Activated CD4-positive, alpha-beta T cell treated with anti-CD3 and anti-CD28 coated beads, Interleukin-2, amount 10 ng/mL, durations not matched to agents 7 days and 5 days (primary cell): ENCODE measurements around the gene GREB1L. TPM values are rescaled to one million over a fixed set of nuclear protein-coding genes. Genes with fewer than 3 reads are reported as not detected.
"Not testable (repeated sequence)": the region's sequence is repeated elsewhere in the genome, so short reads cannot be mapped to it uniquely, and the experiment has no call there.

Experiments
- CTCF ChIA-PET: fragments of 350-600 bp; sonication (Branson Sonifier 250); formaldehyde crosslinking; loops from one replicate; lab custom pipeline; 2021; ENCODE audit warnings: antibody characterized with exemption; lab: Charles Lee
- POLR2A ChIA-PET: fragments of 350-600 bp; sonication (Branson Sonifier 250); formaldehyde crosslinking; loops from one replicate; lab custom pipeline; 2021; ENCODE audit warnings: antibody characterized with exemption; lab: Charles Lee
- DNase-seq: peaks from one replicate; pipeline ENCODE4 v3.0.0-alpha.2; 2020
- H3K27ac Mint-ChIP-seq: one replicate; pipeline ENCODE4 v1.8.0; 2021; ENCODE audit warnings: mild to moderate bottlenecking, moderate library complexity, mixed read lengths
- H3K27me3 Mint-ChIP-seq: one replicate; pipeline ENCODE4 v1.8.0; 2021; ENCODE audit warnings: mixed read lengths
- H3K36me3 Mint-ChIP-seq: one replicate; pipeline ENCODE4 v1.8.0; 2021; ENCODE audit warnings: low read depth, mixed read lengths
- H3K4me1 Mint-ChIP-seq: one replicate; pipeline ENCODE4 v1.8.0; 2021; ENCODE audit warnings: mixed read lengths
- H3K4me3 Mint-ChIP-seq: one replicate; pipeline ENCODE4 v1.8.0; 2021; ENCODE audit warnings: mild to moderate bottlenecking, moderate library complexity, mixed read lengths
- H3K9me3 Mint-ChIP-seq: one replicate; pipeline ENCODE4 v1.8.0; 2021; ENCODE audit warnings: mixed read lengths
- total RNA-seq, 2 experiments: library from RNA; stranded (reverse); gene quantifications; one replicate each; pipeline ENCODE4 v1.2.3, GENCODE V29; 2021

Gene GREB1L
- total RNA-seq, 2 experiments from 2014 or later: not detected

- Mint-ChIP-seq H3K27ac (no peak overlapping the region), H3K27me3 (peaks cover 1% of the 10 kb centered on the region), H3K4me3 (no peak overlapping the region), H3K4me1 (no peaks in the 10 kb centered on the region), H3K36me3 (no peaks in the 10 kb centered on the region), H3K9me3 (no peaks in the 10 kb centered on the region)
- CTCF ChIA-PET: no interaction called here
- no peak for DNase-seq
- POLR2A ChIA-PET: no interaction called here
Observed at GRCh38 chr18:21300035-21300907, 58.2 kb downstream of the GREB1L start.

GRCh38 chr18:21300908-21301200, 58.8 kb downstream of the GREB1L start:
- no peaks in the 10 kb centered on the region for H3K36me3 Mint-ChIP-seq
- POLR2A ChIA-PET: no interaction called here
- H3K4me3 Mint-ChIP-seq: no peak overlapping the region
- H3K27ac Mint-ChIP-seq: no peak overlapping the region
- peaks cover 1% of the 10 kb centered on the region for H3K27me3 Mint-ChIP-seq
- no peaks in the 10 kb centered on the region for H3K9me3 Mint-ChIP-seq
- H3K4me1 Mint-ChIP-seq: no peaks in the 10 kb centered on the region
- CTCF ChIA-PET: no interaction called here
- DNase-seq: no peak

DNA sequence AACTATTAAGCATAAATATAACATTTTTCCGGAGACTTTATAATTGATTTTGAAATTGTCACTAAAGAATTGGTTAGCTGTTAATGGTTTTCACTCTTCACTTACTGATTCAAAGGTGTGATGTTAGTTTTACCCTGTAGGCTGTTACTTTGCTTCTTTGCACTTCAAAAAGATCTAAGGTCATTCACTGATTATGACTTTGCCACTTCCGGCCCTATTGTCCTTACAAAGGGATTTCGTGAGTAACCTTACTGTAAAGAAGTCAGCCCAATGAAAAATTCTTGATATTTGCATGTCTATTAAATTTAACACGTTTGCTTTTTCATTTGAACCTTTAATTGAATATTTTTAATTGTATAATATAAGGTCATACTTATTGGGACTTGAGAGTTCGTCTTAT, 61.4 kb downstream of the GREB1L start:
- Mint-ChIP-seq H3K9me3 (no peaks in the 10 kb centered on the region), H3K27ac (no peak overlapping the region), H3K4me1 (no peaks in the 10 kb centered on the region), H3K27me3 (peaks cover 1% of the 10 kb centered on the region), H3K36me3 (no peaks in the 10 kb centered on the region), H3K4me3 (no peak overlapping the region)
- no peak for DNase-seq
- ChIA-PET CTCF (no interaction called here), POLR2A (no interaction called here)

GRCh38 chr18:21303895-21304294, 61.9 kb downstream of the GREB1L start:
- DNase-seq: no peak
- POLR2A ChIA-PET: no interaction called here
- no peaks in the 10 kb centered on the region for H3K4me1 Mint-ChIP-seq
- no peaks in the 10 kb centered on the region for H3K36me3 Mint-ChIP-seq
- no peaks in the 10 kb centered on the region for H3K9me3 Mint-ChIP-seq
- H3K4me3 Mint-ChIP-seq: no peak overlapping the region
- H3K27ac Mint-ChIP-seq: no peak overlapping the region
- CTCF ChIA-PET: no interaction called here
- H3K27me3 Mint-ChIP-seq: peaks cover 1% of the 10 kb centered on the region

DNA sequence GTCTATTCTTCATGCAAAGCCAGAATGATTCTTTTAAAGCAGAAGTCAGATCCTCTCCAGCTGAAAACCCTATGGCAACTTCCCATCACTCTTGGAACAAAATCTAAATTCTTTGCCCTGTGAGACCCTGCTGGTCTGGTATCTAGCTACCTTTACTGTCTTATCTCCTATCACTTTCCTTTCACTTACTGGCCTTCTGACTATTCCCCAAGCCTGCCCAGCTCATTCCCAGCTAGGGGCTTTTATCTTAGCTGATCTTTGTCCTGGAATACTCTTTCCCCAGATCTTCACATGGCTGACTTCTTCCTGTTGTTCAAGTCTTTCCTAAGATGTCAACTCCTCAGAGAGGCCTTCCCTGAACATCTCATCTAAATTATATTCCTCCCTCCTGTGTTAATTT, 63.6 kb downstream of the GREB1L start:
- Mint-ChIP-seq H3K9me3 (no peaks in the 10 kb centered on the region), H3K27ac (no peak overlapping the region), H3K36me3 (no peaks in the 10 kb centered on the region), H3K4me1 (no peaks in the 10 kb centered on the region), H3K27me3 (peaks cover 1% of the 10 kb centered on the region), H3K4me3 (no peak overlapping the region)
- DNase-seq: no peak
- ChIA-PET CTCF (no interaction called here), POLR2A (no interaction called here)

DNA sequence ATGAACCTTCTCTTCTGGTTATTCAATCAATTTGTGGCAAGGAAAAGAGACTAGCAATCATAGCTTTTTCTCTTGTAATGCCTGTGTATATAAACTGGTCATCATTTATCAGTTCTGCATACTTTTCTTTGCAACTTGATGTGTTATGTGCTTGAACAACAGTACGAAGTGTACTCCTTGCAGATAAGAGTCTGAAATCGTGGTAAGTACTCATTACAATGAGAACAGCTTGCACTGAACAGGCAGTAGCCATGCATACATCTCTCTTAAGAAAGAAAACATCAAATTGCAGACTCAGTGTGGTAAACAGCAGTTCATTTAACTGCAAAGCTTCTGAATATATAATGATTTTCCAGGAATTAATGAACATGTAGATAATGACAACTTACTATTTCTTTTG, 64.3 kb downstream of the GREB1L start:
- H3K27ac Mint-ChIP-seq: no peak overlapping the region
- no peak for DNase-seq
- peaks cover 1% of the 10 kb centered on the region for H3K27me3 Mint-ChIP-seq
- H3K36me3 Mint-ChIP-seq: no peaks in the 10 kb centered on the region
- no peaks in the 10 kb centered on the region for H3K9me3 Mint-ChIP-seq
- H3K4me1 Mint-ChIP-seq: no peaks in the 10 kb centered on the region
- CTCF ChIA-PET: no interaction called here
- POLR2A ChIA-PET: no interaction called here
- no peak overlapping the region for H3K4me3 Mint-ChIP-seq

- no peak overlapping the region for H3K27ac Mint-ChIP-seq
- ChIA-PET CTCF (no interaction called here), POLR2A (no interaction called here)
- H3K27me3 Mint-ChIP-seq: no peaks in the 10 kb centered on the region
- H3K36me3 Mint-ChIP-seq: no peaks in the 10 kb centered on the region
- H3K4me3 Mint-ChIP-seq: no peak overlapping the region
- no peaks in the 10 kb centered on the region for H3K9me3 Mint-ChIP-seq
- no peak for DNase-seq
- H3K4me1 Mint-ChIP-seq: no peaks in the 10 kb centered on the region
Observed at GRCh38 chr18:21307578-21307977, 65.5 kb downstream of the GREB1L start.

GRCh38 chr18:21309248-21309647, 67.2 kb downstream of the GREB1L start:
- no peaks in the 10 kb centered on the region for H3K36me3 Mint-ChIP-seq
- DNase-seq: no peak
- H3K27me3 Mint-ChIP-seq: no peaks in the 10 kb centered on the region
- no peaks in the 10 kb centered on the region for H3K9me3 Mint-ChIP-seq
- no peak overlapping the region for H3K27ac Mint-ChIP-seq
- H3K4me3 Mint-ChIP-seq: no peak overlapping the region
- CTCF ChIA-PET: no interaction called here
- POLR2A ChIA-PET: no interaction called here
- H3K4me1 Mint-ChIP-seq: no peaks in the 10 kb centered on the region

GRCh38 chr18:21311980-21312379, 69.9 kb downstream of the GREB1L start:
- POLR2A ChIA-PET, H3K4me1 Mint-ChIP-seq, H3K9me3 Mint-ChIP-seq, H3K27me3 Mint-ChIP-seq, H3K4me3 Mint-ChIP-seq, H3K36me3 Mint-ChIP-seq, H3K27ac Mint-ChIP-seq, CTCF ChIA-PET, DNase-seq: not testable (repeated sequence)

GRCh38 chr18:21313576-21313975, 71.5 kb downstream of the GREB1L start:
- CTCF ChIA-PET: no interaction called here
- no peaks in the 10 kb centered on the region for H3K4me1 Mint-ChIP-seq

DNA sequence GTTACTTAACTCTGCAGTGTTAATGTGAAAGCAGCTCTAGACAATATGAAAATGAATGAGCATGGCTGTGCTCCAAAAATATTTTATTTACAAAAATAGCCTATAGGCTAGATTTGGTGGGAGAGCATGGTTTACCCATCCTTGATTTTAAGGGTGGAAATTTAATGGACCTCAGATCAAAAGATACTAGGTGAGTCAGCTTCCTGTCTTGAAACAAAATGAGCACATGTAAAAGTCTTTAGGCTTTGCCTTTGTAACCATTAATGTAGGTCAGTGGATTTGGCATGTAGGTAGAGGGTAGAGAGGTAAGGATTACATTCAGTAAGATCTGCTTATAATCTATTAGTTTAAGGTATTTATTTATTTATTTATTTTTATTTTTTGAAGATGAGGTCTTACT, 72.7 kb downstream of the GREB1L start:
- H3K36me3 Mint-ChIP-seq: no peaks in the 10 kb centered on the region
- ChIA-PET POLR2A (no interaction called here), CTCF (no interaction called here)
- no peaks in the 10 kb centered on the region for H3K4me1 Mint-ChIP-seq
- peaks cover 2% of the 10 kb centered on the region for H3K27me3 Mint-ChIP-seq
- no peak overlapping the region for H3K27ac Mint-ChIP-seq
- no peak overlapping the region for H3K4me3 Mint-ChIP-seq
- H3K9me3 Mint-ChIP-seq: no peaks in the 10 kb centered on the region
- DNase-seq: no peak

More at GRCh38 chr18:21313576-21313975, 71.5 kb downstream of the GREB1L start:
- Mint-ChIP-seq H3K9me3 (no peaks in the 10 kb centered on the region), H3K36me3 (no peaks in the 10 kb centered on the region), H3K27me3 (peaks cover 2% of the 10 kb centered on the region), H3K27ac (no peak overlapping the region), H3K4me3 (no peak overlapping the region)
- no peak for DNase-seq
- POLR2A ChIA-PET: no interaction called here

GRCh38 chr18:21315126-21315525, 73.1 kb downstream of the GREB1L start:
- H3K4me1 Mint-ChIP-seq, POLR2A ChIA-PET, H3K27ac Mint-ChIP-seq: not testable (repeated sequence)

GRCh38 chr18:21315741-21316197, 73.7 kb downstream of the GREB1L start:
- Mint-ChIP-seq H3K9me3 (no peaks in the 10 kb centered on the region), H3K4me3 (no peak overlapping the region), H3K27ac (no peak overlapping the region), H3K27me3 (peaks cover 2% of the 10 kb centered on the region), H3K36me3 (no peaks in the 10 kb centered on the region), H3K4me1 (no peaks in the 10 kb centered on the region)
- DNase-seq: no peak
- POLR2A ChIA-PET: no interaction called here
- CTCF ChIA-PET: no interaction called here

More at GRCh38 chr18:21315126-21315525, 73.1 kb downstream of the GREB1L start:
- DNase-seq, H3K4me3 Mint-ChIP-seq, CTCF ChIA-PET, H3K27me3 Mint-ChIP-seq, H3K36me3 Mint-ChIP-seq, H3K9me3 Mint-ChIP-seq: not testable (repeated sequence)

DNA sequence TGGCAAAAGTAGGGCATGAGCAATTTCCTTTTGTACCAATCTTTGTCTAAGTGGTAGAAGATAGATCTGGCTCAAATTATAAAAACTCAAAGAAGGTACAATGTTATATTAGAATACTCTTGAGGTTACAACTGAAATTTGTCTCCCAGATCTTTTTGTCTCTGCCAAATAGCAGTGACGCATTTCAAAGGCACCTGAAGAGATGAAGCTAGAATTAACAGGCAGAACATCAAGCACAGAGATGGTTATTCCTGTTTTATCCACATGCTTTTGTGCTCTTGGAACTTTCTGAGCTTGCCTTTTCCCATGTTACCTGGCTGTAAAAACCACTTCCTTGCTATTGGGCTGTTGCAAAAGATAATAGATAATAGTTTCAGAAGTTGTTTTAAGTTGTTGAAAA, 74.3 kb downstream of the GREB1L start:
- Mint-ChIP-seq H3K27me3 (peaks cover 2% of the 10 kb centered on the region), H3K9me3 (no peaks in the 10 kb centered on the region), H3K4me1 (no peaks in the 10 kb centered on the region), H3K4me3 (no peak overlapping the region), H3K36me3 (no peaks in the 10 kb centered on the region), H3K27ac (no peak overlapping the region)
- ChIA-PET POLR2A (no interaction called here), CTCF (no interaction called here)
- DNase-seq: no peak
